A673 (cell line): ENCODE results near the gene STARD13.

Experiments
- CTCF ChIP-seq: fragments of 300-800, 200-600 bp; sonication (generic); conservative IDR thresholded peaks from 2 replicates; pipeline ENCODE4 v1.5.1; 2017; ENCODE audit warnings: low read depth, mild to moderate bottlenecking, antibody characterized with exemption, low read length, moderate library complexity, mixed read lengths
- EZH2 ChIP-seq: fragments of 200-600 bp; sonication (generic); IDR thresholded peaks from 2 replicates; pipeline ENCODE4 v1.6.1; 2017; ENCODE audit warnings: borderline replicate concordance, low read depth, mild to moderate bottlenecking, mixed read lengths, antibody characterized with exemption, low read length; ENCODE audit not compliant: poor library complexity, severe bottlenecking

GRCh38 chr13:33150126-33150525 is 135.4 kb downstream of the STARD13 start:
- no peak for TF ChIP-seq CTCF
- no peak for TF ChIP-seq EZH2
